Osteocyte (in vitro differentiated cells): ENCODE results near the gene FAM221A. TPM values are rescaled to one million over a fixed set of nuclear protein-coding genes. Genes with fewer than 3 reads are reported as not detected.

Experiments
- DNase-seq: peaks from one replicate; pipeline ENCODE4 v3.0.0; 2021; ENCODE audit warnings: mixed read lengths; ENCODE audit not compliant: unreplicated experiment; ENCODE audit errors: extremely low spot score
- H3K27ac Mint-ChIP-seq: one replicate; pipeline ENCODE4 v1.8.0; 2021; ENCODE audit warnings: mild to moderate bottlenecking, mixed read lengths; ENCODE audit not compliant: unreplicated experiment
- H3K27me3 Mint-ChIP-seq: one replicate; pipeline ENCODE4 v1.8.0; 2021; ENCODE audit warnings: mixed read lengths; ENCODE audit not compliant: unreplicated experiment
- H3K36me3 Mint-ChIP-seq: one replicate; pipeline ENCODE4 v1.8.0; 2021; ENCODE audit warnings: mixed read lengths; ENCODE audit not compliant: unreplicated experiment
- H3K4me1 Mint-ChIP-seq: one replicate; pipeline ENCODE4 v1.8.0; 2021; ENCODE audit warnings: mixed read lengths; ENCODE audit not compliant: unreplicated experiment
- H3K4me3 Mint-ChIP-seq: one replicate; pipeline ENCODE4 v1.8.0; 2021; ENCODE audit warnings: mild to moderate bottlenecking, moderate library complexity, mixed read lengths; ENCODE audit not compliant: unreplicated experiment
- H3K9me3 Mint-ChIP-seq: one replicate; pipeline ENCODE4 v1.8.0; 2021; ENCODE audit warnings: mixed read lengths; ENCODE audit not compliant: unreplicated experiment
- total RNA-seq: library from RNA; stranded (reverse); gene quantifications from 2 replicates; pipeline ENCODE4 v1.2.1, GENCODE V29; 2021
- TF ChIP-seq, protein P1 (sequence below): fragments of 200-600 bp; sonication (generic); IDR thresholded peaks from 2 replicates; pipeline ENCODE4 v1.5.0; 2021; ENCODE audit warnings: antibody characterized with exemption, mild to moderate bottlenecking, moderate library complexity

FAM221A gene
- total RNA-seq, 1 donor from 2014 or later, result 4.0 TPM

GRCh38 chr7:23687011-23687410 is 7.0 kb downstream of the FAM221A start:
- Mint-ChIP-seq H3K4me1 (peaks cover 3% of the 10 kb centered on the region), H3K36me3 (no peaks in the 10 kb centered on the region), H3K4me3 (no peak overlapping the region), H3K9me3 (no peaks in the 10 kb centered on the region), H3K27ac (no peak overlapping the region), H3K27me3 (no peaks in the 10 kb centered on the region)
- TF ChIP-seq, protein P1, sequence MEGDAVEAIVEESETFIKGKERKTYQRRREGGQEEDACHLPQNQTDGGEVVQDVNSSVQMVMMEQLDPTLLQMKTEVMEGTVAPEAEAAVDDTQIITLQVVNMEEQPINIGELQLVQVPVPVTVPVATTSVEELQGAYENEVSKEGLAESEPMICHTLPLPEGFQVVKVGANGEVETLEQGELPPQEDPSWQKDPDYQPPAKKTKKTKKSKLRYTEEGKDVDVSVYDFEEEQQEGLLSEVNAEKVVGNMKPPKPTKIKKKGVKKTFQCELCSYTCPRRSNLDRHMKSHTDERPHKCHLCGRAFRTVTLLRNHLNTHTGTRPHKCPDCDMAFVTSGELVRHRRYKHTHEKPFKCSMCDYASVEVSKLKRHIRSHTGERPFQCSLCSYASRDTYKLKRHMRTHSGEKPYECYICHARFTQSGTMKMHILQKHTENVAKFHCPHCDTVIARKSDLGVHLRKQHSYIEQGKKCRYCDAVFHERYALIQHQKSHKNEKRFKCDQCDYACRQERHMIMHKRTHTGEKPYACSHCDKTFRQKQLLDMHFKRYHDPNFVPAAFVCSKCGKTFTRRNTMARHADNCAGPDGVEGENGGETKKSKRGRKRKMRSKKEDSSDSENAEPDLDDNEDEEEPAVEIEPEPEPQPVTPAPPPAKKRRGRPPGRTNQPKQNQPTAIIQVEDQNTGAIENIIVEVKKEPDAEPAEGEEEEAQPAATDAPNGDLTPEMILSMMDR, result no peak
- DNase-seq, result no peak

DNA sequence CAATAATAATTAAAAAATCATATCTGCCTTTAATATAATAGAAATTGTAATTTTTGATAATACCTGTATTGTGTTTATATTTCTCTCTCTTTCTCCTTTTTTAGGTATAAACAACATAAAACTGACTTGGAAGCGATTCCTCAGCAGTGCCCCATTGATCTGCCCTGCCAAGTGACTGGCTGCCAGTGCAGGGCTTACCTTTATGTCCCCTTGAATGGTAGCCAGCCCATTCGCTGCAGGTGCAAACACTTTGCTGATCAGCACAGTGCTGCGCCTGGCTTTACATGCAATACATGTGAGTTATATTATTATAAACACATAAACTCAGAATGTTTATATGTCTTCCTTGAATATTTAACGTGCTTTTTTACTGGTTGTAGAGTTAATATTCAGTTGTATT is 9.2 kb downstream of the FAM221A start:
- H3K4me3 Mint-ChIP-seq, result no peak overlapping the region
- peaks cover 3% of the 10 kb centered on the region for H3K4me1 Mint-ChIP-seq
- peaks cover 13% of the 10 kb centered on the region for H3K36me3 Mint-ChIP-seq
- no peak overlapping the region for H3K27ac Mint-ChIP-seq
- H3K9me3 Mint-ChIP-seq, result no peaks in the 10 kb centered on the region
- TF ChIP-seq, protein P1, result no peak
- no peaks in the 10 kb centered on the region for H3K27me3 Mint-ChIP-seq
- DNase-seq, result no peak

DNA sequence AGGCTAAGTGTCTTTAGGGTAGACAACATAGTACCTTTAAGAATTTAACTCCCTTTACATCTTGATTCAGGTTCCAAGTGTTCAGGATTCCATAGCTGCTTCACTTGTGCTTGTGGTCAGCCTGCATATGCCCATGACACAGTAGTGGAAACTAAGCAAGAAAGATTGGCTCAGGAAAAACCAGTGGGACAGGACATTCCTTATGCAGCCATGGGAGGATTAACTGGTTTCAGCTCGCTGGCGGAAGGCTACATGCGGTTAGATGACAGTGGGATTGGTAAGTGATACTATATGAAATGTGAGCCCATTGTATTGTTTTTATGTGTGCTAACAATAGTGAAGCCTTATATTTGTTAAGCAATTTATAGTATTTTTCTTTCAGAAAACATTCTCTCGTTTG is 11.3 kb downstream of the FAM221A start:
- TF ChIP-seq, protein P1, result no peak
- peaks cover 3% of the 10 kb centered on the region for H3K4me1 Mint-ChIP-seq
- H3K9me3 Mint-ChIP-seq, result no peaks in the 10 kb centered on the region
- H3K36me3 Mint-ChIP-seq, result peaks cover 13% of the 10 kb centered on the region
- no peak for DNase-seq
- no peak overlapping the region for H3K27ac Mint-ChIP-seq
- no peaks in the 10 kb centered on the region for H3K27me3 Mint-ChIP-seq
- no peak overlapping the region for H3K4me3 Mint-ChIP-seq

GRCh38 chr7:23693224-23693623 is 13.2 kb downstream of the FAM221A start:
- Mint-ChIP-seq H3K9me3 (no peaks in the 10 kb centered on the region), H3K36me3 (peaks cover 13% of the 10 kb centered on the region), H3K27me3 (no peaks in the 10 kb centered on the region), H3K4me3 (no peak overlapping the region), H3K4me1 (no peaks in the 10 kb centered on the region), H3K27ac (no peak overlapping the region)
- no peak for DNase-seq
- TF ChIP-seq, protein P1, result no peak

DNA sequence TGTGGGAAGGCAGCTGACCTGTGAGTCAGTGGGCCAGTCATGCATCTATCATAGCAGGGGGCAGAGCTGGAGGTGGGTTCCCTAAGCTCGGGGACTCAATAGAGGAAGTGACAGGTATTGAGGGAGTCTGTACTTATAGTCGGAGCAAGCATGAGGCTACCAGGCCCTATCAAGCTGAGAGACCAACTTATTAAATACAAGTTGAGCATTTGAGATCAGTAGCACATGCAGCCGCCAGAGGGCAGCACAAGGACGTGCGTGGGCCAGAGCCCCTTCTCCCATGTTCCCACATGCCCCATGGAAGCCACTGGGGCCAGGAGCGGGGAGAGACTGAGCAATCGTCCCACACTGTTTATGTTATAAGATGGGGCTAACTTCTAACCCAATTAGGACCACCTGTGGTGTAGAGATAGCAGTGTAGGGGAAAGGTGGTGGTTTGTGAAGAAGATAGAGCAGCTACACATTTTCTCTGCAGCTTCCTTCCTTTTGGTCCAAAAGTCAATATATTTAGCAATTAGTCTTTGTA is 17.0 kb downstream of the FAM221A start:
- Mint-ChIP-seq H3K4me3 (no peak overlapping the region), H3K27me3 (no peaks in the 10 kb centered on the region), H3K27ac (no peak overlapping the region), H3K36me3 (peaks cover 13% of the 10 kb centered on the region), H3K4me1 (no peaks in the 10 kb centered on the region), H3K9me3 (no peaks in the 10 kb centered on the region)
- TF ChIP-seq, protein P1, result peak; percentile 62
- no peak for DNase-seq
